Endometrial microvascular endothelial cells (primary cell): ENCODE results near the gene UBXN6. TPM values are rescaled to one million over a fixed set of nuclear protein-coding genes. Genes with fewer than 3 reads are reported as not detected.

Experiments
- in situ Hi-C: cut with HindIII; loops from 2 replicates; pipeline ENCODE4 v1.10.0; 2017; ENCODE audit warnings: low sequenced_read_pairs, low pct_unique_long_range_greater_than_20kb; ENCODE audit errors: inconsistent ontology term
- total RNA-seq: library from RNA; depleted of rRNA; stranded (reverse); fragments of >200 nt; gene quantifications from one replicate; pipeline ENCODE4 v1.2.3, GENCODE V29; 2015; ENCODE audit errors: inconsistent ontology term

The UBXN6 gene
- total RNA-seq, 1 donor from 2014 or later, result 125 TPM

GRCh38 chr19:4444765-4445741 is 12.5 kb downstream of the UBXN6 start:
- in situ Hi-C loops, result no loop called here

GRCh38 chr19:4443966-4444764 is 13.4 kb downstream of the UBXN6 start:
- in situ Hi-C loops, result no loop called here

- in situ Hi-C loops, result no loop called here
These were observed 14.4 kb downstream of the UBXN6 start for GRCh38 chr19:4443188-4443587.

- in situ Hi-C loops, result no loop called here
These were observed 14.8 kb downstream of the UBXN6 start for GRCh38 chr19:4442819-4443146.

- in situ Hi-C loops, result no loop called here
These were observed 15.4 kb downstream of the UBXN6 start for GRCh38 chr19:4441994-4442818.

GRCh38 chr19:4439243-4439642 is 18.4 kb downstream of the UBXN6 start:
- in situ Hi-C loops, result no loop called here

- in situ Hi-C loops, result no loop called here
These were observed 20.5 kb downstream of the UBXN6 start for GRCh38 chr19:4437103-4437502.

GRCh38 chr19:4436231-4436630 is 21.4 kb downstream of the UBXN6 start:
- in situ Hi-C loops, result no loop called here

- in situ Hi-C loops, result no loop called here
These were observed 23.2 kb downstream of the UBXN6 start for GRCh38 chr19:4434391-4434790.

- in situ Hi-C loops, result no loop called here
These were observed 24.6 kb downstream of the UBXN6 start for GRCh38 chr19:4432918-4433506.

GRCh38 chr19:4431808-4432674 is 25.6 kb downstream of the UBXN6 start:
- in situ Hi-C loops, result no loop called here

- in situ Hi-C loops, result no loop called here
These were observed 26.3 kb downstream of the UBXN6 start for GRCh38 chr19:4431296-4431695.

GRCh38 chr19:4430760-4431159 is 26.8 kb downstream of the UBXN6 start:
- in situ Hi-C loops, result no loop called here

GRCh38 chr19:4429771-4430171 is 27.8 kb downstream of the UBXN6 start:
- in situ Hi-C loops, result no loop called here

- in situ Hi-C loops, result no loop called here
These were observed 28.3 kb downstream of the UBXN6 start for GRCh38 chr19:4429256-4429655.

- in situ Hi-C loops, result no loop called here
These were observed 29.1 kb downstream of the UBXN6 start for GRCh38 chr19:4428326-4428975.

- in situ Hi-C loops, result no loop called here
These were observed 32.1 kb downstream of the UBXN6 start for GRCh38 chr19:4425537-4425936.
